DMS53 treated with DMSO at 0.1 percent for 48 hours (cell line): Measurements from ENCODE around the gene LRRC27.

Experiments
- DNase-seq: peaks from one replicate; lab custom pipeline; 2025; ENCODE audit not compliant: unreplicated experiment; lab: John Stamatoyannopoulos, UW

LRRC27 gene

GRCh38 chr10:132388891-132389432 is 57.0 kb downstream of the LRRC27 start:
- no peak for DNase-seq

- DNase-seq: peak; percentile 72
Measured at GRCh38 chr10:132389433-132390169, 57.6 kb downstream of the LRRC27 start.

- no peak for DNase-seq
Measured at GRCh38 chr10:132390170-132390920, 58.4 kb downstream of the LRRC27 start.

- DNase-seq: no peak
Measured at GRCh38 chr10:132390921-132391675, 59.1 kb downstream of the LRRC27 start.

GRCh38 chr10:132391676-132392020 is 59.7 kb downstream of the LRRC27 start:
- no peak for DNase-seq

- no peak for DNase-seq
Measured at GRCh38 chr10:132392184-132392800, 60.3 kb downstream of the LRRC27 start.

GRCh38 chr10:132392811-132393694 is 61.1 kb downstream of the LRRC27 start:
- no peak for DNase-seq

GRCh38 chr10:132393695-132394181 is 61.7 kb downstream of the LRRC27 start:
- no peak for DNase-seq

- DNase-seq: no peak
Measured at GRCh38 chr10:132394201-132394811, 62.3 kb downstream of the LRRC27 start.

- no peak for DNase-seq
Measured at GRCh38 chr10:132394936-132395703, 63.1 kb downstream of the LRRC27 start.

GRCh38 chr10:132395704-132396493 is 63.9 kb downstream of the LRRC27 start:
- no peak for DNase-seq

- peak; percentile 17 for DNase-seq
Measured at GRCh38 chr10:132396494-132397035, 64.6 kb downstream of the LRRC27 start.

GRCh38 chr10:132397036-132397541 is 65.1 kb downstream of the LRRC27 start, which contains the start of gene PWWP2B:
PWWP2B (plus strand) TSS chr10:132397200; CDS start chr10:132397227, 27 bp downstream.
- DNase-seq: no peak

GRCh38 chr10:132397671-132398565 is 65.9 kb downstream of the LRRC27 start:
- peak; percentile 49 for DNase-seq

- no peak for DNase-seq
Measured at GRCh38 chr10:132398566-132398991, 66.6 kb downstream of the LRRC27 start.
